Fibroblast of lung (primary cell): ENCODE data around the gene QSOX2. TPM values are rescaled to one million over a fixed set of nuclear protein-coding genes. Genes with fewer than 3 reads are reported as not detected.

ENCODE experiments used
- DNase-seq, 2 donors: peaks; one replicate each; pipeline versions ENCODE4 v3.0.0 to v3.0.0-alpha.2; 2010; ENCODE audit warnings: low read depth in 2 of 2
- H2AFZ ChIP-seq: 2 replicates; pipeline ENCODE4 v1.5.1; 2012; ENCODE audit warnings: low read length, control low read depth, inconsistent platforms
- H3K27ac ChIP-seq: 2 replicates; pipeline ENCODE4 v1.5.1; 2011; ENCODE audit warnings: low read length, control low read depth; ENCODE audit not compliant: insufficient read depth
- H3K27me3 ChIP-seq: 2 replicates; pipeline ENCODE4 v1.5.1; 2011; ENCODE audit warnings: mild to moderate bottlenecking, low read length; ENCODE audit not compliant: control insufficient read depth, insufficient read depth
- H3K36me3 ChIP-seq: 2 replicates; pipeline ENCODE4 v1.5.1; 2011; ENCODE audit warnings: low read length; ENCODE audit not compliant: control insufficient read depth, insufficient read depth
- H3K4me1 ChIP-seq: 2 replicates; pipeline ENCODE4 v1.5.1; 2011; ENCODE audit warnings: low read length; ENCODE audit not compliant: control insufficient read depth, insufficient read depth; ENCODE audit errors: extremely low read depth
- H3K4me2 ChIP-seq: 2 replicates; pipeline ENCODE4 v1.5.1; 2011; ENCODE audit warnings: low read length, control low read depth; ENCODE audit not compliant: insufficient read depth; ENCODE audit errors: extremely low read depth
- H3K4me3 ChIP-seq, 4 experiments: fragments of 200-600 bp in 1 of 4; sonication (generic) in 1 of 4; replicated peaks in 1 of 4; 2 replicates each; pipeline ENCODE4 v1.5.1; 2011 to 2016; ENCODE audit warnings: low read length in 4 of 4, low read depth in 3 of 4, mild to moderate bottlenecking in 3 of 4, control low read depth in 2 of 4, inconsistent platforms in 1 of 4, mixed read lengths in 1 of 4; ENCODE audit not compliant: insufficient read depth in 1 of 4; ENCODE audit errors: control extremely low read depth in 1 of 4
- H3K79me2 ChIP-seq: 2 replicates; pipeline ENCODE4 v1.5.1; 2012; ENCODE audit warnings: mild to moderate bottlenecking, low read length, inconsistent platforms; ENCODE audit not compliant: control insufficient read depth, insufficient read depth
- H3K9ac ChIP-seq: 2 replicates; pipeline ENCODE4 v1.5.1; 2011; ENCODE audit warnings: mild to moderate bottlenecking, low read length, control low read depth; ENCODE audit not compliant: insufficient read depth
- H3K9me3 ChIP-seq: 2 replicates; pipeline ENCODE4 v1.5.1; 2012; ENCODE audit warnings: low read depth, low read length; ENCODE audit not compliant: control insufficient read depth, insufficient read depth
- H4K20me1 ChIP-seq: 2 replicates; pipeline ENCODE4 v1.5.1; 2011; ENCODE audit warnings: low read length; ENCODE audit not compliant: control insufficient read depth, insufficient read depth; ENCODE audit errors: extremely low read depth
- EZH2 ChIP-seq: IDR thresholded peaks from 2 replicates; pipeline ENCODE4 v1.5.1; 2012; ENCODE audit warnings: low read length, control low read depth, mild to moderate bottlenecking; ENCODE audit errors: missing control alignments
- polyA plus RNA-seq, 2 donors: library from polyadenylated mRNA; depleted of rRNA in 1 of 2; stranded (reverse) in 1 of 2; unstranded in 1 of 2; fragments of >200 nt; gene quantifications; 2 replicates each; pipeline ENCODE4 v1.2.1, GENCODE V29; 2011 to 2012; ENCODE audit warnings: missing spikeins in 1 of 2
- total RNA-seq: library from RNA; depleted of rRNA; stranded (reverse); fragments of >200 nt; gene quantifications from 2 replicates; pipeline ENCODE4 v1.2.1, GENCODE V29; 2014
- TF ChIP-seq, protein P1 (sequence below), 2 donors: IDR thresholded peaks in 1 of 2; conservative IDR thresholded peaks in 1 of 2; 1 replicate in 1 of 2; 2 replicates in 1 of 2; pipeline ENCODE4 v1.5.1; 2011 to 2012; ENCODE audit warnings: low read length in 2 of 2, control low read depth in 1 of 2, inconsistent platforms in 1 of 2, low read depth in 1 of 2, mild to moderate bottlenecking in 1 of 2

QSOX2 gene
- total and polyA plus RNA-seq, 2 donors (not counting 1 experiment from before 2014, with no cell fraction given), result 7.8 to 13.2 TPM

DNA sequence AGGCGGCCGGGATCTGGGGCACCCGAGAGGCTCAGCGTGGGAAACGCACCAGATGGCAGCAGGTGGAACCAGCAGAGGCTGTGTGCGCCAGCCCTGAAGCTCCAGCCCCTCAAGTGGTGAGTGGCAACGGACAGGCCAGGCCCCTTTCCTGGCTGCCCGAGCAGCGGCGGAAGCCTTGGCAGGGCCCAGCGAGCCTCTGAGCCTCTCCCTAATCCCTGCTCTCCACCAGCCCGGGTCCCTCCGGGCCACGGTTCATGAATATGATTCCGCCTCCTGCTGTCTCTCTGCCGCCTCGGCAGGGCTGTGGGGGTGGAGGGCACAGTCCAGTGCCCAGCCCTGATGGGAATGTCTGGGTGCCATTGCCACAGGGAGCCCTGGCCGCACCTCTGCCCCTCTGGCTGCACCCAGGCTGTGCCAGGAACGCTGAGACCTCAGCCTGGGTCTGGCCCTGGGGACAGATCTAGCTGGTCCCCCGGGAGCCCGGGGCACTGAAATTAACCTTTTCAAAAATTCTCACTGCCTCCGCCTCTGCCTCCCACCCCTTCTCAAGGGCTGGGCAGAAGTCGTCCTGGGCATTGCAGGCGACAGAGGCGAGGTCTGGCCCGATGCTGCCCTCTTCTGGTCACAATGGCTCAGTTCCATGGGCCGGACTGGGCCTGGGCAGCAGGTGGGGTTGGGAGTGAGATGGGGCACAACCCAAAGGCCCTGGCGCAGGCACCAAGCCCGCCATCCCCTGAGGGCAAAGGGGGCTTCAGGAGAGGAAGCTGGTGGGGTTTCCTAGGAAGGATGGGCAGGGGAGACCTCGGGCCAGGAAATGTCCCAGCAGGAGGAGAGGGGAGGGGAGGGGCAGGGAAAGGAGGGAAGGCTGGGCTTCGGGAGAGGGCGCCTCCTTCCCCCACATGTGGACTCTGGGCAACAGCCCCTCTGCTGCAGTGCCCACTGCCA is 38.0 kb upstream of the QSOX2 start:
- TF ChIP-seq, protein P1, sequence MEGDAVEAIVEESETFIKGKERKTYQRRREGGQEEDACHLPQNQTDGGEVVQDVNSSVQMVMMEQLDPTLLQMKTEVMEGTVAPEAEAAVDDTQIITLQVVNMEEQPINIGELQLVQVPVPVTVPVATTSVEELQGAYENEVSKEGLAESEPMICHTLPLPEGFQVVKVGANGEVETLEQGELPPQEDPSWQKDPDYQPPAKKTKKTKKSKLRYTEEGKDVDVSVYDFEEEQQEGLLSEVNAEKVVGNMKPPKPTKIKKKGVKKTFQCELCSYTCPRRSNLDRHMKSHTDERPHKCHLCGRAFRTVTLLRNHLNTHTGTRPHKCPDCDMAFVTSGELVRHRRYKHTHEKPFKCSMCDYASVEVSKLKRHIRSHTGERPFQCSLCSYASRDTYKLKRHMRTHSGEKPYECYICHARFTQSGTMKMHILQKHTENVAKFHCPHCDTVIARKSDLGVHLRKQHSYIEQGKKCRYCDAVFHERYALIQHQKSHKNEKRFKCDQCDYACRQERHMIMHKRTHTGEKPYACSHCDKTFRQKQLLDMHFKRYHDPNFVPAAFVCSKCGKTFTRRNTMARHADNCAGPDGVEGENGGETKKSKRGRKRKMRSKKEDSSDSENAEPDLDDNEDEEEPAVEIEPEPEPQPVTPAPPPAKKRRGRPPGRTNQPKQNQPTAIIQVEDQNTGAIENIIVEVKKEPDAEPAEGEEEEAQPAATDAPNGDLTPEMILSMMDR (conservative IDR thresholded peaks at IDR 0.05 in 1 of 2, IDR thresholded peaks at IDR 0.05 in 1 of 2; ENCODE audit: low read depth in 1 of 2, low read length in 2 of 2), result peak; percentile 65 to 82
- no peak for TF ChIP-seq EZH2
- no peaks in the 10 kb centered on the region for H3K9me3 ChIP-seq
- peaks cover 5% of the 10 kb centered on the region for H3K27me3 ChIP-seq
- no peak overlapping the region for H2AFZ ChIP-seq
- H3K36me3 ChIP-seq, result no peaks in the 10 kb centered on the region
- H3K79me2 ChIP-seq, result no peaks in the 10 kb centered on the region
- no peaks in the 10 kb centered on the region for H3K4me1 ChIP-seq
- no peak overlapping the region for H3K9ac ChIP-seq
- H3K27ac ChIP-seq, result no peak overlapping the region
- peak overlapping the region in 1 of 4 experiments; percentile 14 for H3K4me3 ChIP-seq
- H3K4me2 ChIP-seq, result peak overlapping the region; percentile 64
- DNase-seq, result peak; percentile 42 to 59
- no peaks in the 10 kb centered on the region for H4K20me1 ChIP-seq

DNA sequence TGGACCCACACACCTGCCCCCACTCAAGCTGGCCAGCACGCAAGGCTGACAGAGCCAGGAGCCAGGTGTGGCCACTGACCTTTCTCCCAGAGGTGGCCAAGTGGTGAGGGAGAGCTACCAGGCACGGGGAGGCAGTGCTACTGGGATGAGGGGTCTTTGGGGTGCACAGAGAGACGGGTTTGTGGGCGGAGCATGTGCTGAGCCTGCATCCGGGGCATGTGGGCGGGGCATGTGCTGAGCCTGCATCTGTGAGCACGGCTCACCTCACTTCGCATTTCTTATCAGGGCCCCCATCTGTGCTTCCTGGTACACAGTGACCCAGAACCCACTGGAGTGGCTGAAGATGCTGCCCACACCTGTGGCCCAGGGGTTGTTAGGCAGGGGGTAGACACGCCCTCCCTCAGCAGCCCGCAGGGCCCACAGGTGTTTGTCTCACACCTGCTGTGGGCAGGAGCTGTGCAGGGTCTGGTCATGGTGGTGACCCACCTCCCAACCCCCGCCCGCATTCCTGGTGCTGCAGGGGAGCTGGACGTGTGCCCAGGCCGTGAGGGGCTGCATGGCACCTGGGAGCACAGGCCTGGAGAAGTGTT is 36.8 kb upstream of the QSOX2 start:
- Histone ChIP-seq H3K4me3 (no peak overlapping the region), H3K4me1 (no peaks in the 10 kb centered on the region)

More for the DNA sequence above, 36.8 kb upstream of the QSOX2 start:
- Histone ChIP-seq H3K9me3 (no peaks in the 10 kb centered on the region), H4K20me1 (no peaks in the 10 kb centered on the region), H3K36me3 (no peaks in the 10 kb centered on the region), H3K4me2 (no peak overlapping the region), H3K27ac (no peak overlapping the region), H3K79me2 (no peaks in the 10 kb centered on the region), H2AFZ (no peak overlapping the region), H3K9ac (no peak overlapping the region), H3K27me3 (peaks cover 4% of the 10 kb centered on the region)
- TF ChIP-seq, protein P1 (conservative IDR thresholded peaks at IDR 0.05 in 1 of 2, IDR thresholded peaks at IDR 0.05 in 1 of 2; ENCODE audit: low read depth in 1 of 2, low read length in 2 of 2), result no peak
- no peak for TF ChIP-seq EZH2
- DNase-seq, result no peak
